Gastroesophageal sphincter (tissue), 3 donors: ENCODE results near the gene CUL5.
"Not testable (repeated sequence)": the region's sequence is repeated elsewhere in the genome, so short reads cannot be mapped to it uniquely, and the experiment has no call there.

ENCODE experiments used
- CTCF ChIP-seq, 4 experiments: fragments of 200-600 bp in 2 of 4; fragments of 450-650 bp in 2 of 4; sonication (generic) in 1 of 4; IDR thresholded peaks; one replicate each; pipeline ENCODE4 v1.5.1; 2017 to 2019; ENCODE audit warnings: antibody characterized with exemption in 4 of 4, mild to moderate bottlenecking in 2 of 4, moderate library complexity in 2 of 4
- POLR2A ChIP-seq, 2 donors: fragments of 450-650 bp; IDR thresholded peaks; one replicate each; pipeline ENCODE4 v1.6.1; 2017; ENCODE audit warnings: antibody characterized with exemption in 2 of 2, mild to moderate bottlenecking in 2 of 2, moderate library complexity in 1 of 2

- TF ChIP-seq CTCF, POLR2A (IDR thresholded peaks at IDR 0.05): not testable (repeated sequence)
These were observed 112.2 kb downstream of the CUL5 start for GRCh38 chr11:108120936-108121273.
